Tibial nerve (tissue), 3 donors: ENCODE results near the gene TRIM9.

Experiments
- CTCF ChIP-seq, 5 experiments: fragments of 200-600 bp in 3 of 5; fragments of 450-650 bp in 2 of 5; sonication (generic) in 3 of 5; IDR thresholded peaks; one replicate each; pipeline ENCODE4 v1.5.1; 2016 to 2019; ENCODE audit warnings: antibody characterized with exemption in 5 of 5, mild to moderate bottlenecking in 3 of 5, moderate library complexity in 2 of 5
- POLR2A ChIP-seq, 2 donors: fragments of 450-650 bp; IDR thresholded peaks; one replicate each; pipeline ENCODE4 v1.6.1; 2017; ENCODE audit warnings: antibody characterized with exemption in 2 of 2, mild to moderate bottlenecking in 2 of 2, moderate library complexity in 2 of 2

DNA sequence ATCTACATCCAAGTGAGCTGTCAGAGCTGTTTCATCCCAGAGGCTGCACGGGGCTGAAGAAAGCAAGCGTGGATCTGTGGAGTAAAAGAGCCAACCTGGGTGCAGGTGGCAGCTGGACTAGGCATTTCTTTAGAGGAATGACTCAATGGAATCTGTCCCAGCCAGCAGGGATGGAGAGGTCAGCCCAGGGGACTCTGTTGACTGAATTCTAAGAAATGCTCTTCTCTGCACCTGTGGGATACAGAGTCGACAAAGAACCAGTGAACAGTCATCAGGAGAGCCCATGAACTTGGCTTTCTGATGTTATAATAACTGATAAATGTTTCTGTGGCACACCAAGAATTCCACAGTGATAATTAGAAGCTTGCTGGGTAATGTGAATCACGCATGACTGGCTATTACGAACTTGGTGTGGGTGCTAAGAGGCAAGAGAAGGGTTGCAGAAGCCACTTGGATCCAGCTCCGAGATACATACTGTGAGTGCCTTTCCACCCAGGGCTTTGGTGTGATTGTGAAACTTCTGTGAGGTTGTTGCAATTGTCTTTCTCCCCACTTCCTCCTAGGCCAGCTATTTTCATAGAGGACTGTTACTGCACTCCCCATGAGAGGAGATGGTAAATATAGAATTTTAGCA lies 166.8 kb downstream of the TRIM9 start:
- no peak for TF ChIP-seq CTCF (IDR thresholded peaks at IDR 0.05)
- no peak for TF ChIP-seq POLR2A (IDR thresholded peaks at IDR 0.05)
